Fibroblast of skin of left quadriceps (primary cell): Measurements from ENCODE around the gene FRMD4B.

ENCODE experiments used
- DNase-seq, 2 experiments: peaks; one replicate each; pipeline ENCODE4 v3.0.0-alpha.2; 2013; ENCODE audit warnings: low read depth in 2 of 2

FRMD4B gene

GRCh38 chr3:69126999-69127398, 258.9 kb downstream of the FRMD4B start:
- no peak for DNase-seq

GRCh38 chr3:69126216-69126615, 259.7 kb downstream of the FRMD4B start:
- DNase-seq: no peak

DNA sequence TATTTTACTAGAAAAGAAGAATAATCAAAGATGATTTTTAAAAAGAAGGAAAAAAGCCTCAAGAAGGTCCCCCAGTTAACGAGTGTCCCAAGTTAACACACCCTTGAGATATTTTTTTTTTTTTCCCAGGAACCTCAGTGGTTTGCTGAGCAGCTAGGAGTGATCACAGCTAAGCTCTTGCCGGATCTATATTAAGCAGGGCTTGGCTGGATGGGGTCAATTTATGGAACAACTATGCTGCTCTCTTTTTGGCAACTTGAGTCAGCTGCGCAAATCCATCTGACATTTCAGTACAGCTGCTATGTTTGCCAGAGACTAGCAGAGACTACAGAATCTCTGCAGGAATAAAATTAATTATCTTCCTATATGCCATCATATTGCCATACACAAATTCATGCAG, 263.5 kb downstream of the FRMD4B start, which contains the start of gene LMOD3:
Gene LMOD3, minus strand, starts transcription at position 193 of the 400 bp plus-strand sequence. CDS start 209 bp downstream, outside the sequence.
- DNase-seq: no peak

DNA sequence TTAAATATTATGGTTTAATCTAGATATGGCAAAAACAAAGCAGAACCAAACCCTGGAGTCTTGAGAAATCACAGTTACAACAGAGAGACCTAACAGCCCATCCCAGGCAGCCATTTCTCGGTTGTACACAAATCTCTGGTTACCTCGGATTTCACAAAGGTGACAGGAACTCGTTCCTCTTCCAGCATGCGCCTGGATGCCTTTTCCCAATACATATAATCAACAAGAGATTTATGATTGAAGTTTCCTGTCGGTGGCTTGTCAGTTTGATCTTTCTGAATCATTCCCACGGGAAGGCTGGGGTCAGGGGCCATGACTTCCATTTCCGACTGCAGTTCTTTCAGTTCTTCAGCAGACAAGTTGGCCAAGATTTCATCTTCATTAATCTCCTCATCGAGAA, 263.9 kb downstream of the FRMD4B start:
- DNase-seq: no peak

DNA sequence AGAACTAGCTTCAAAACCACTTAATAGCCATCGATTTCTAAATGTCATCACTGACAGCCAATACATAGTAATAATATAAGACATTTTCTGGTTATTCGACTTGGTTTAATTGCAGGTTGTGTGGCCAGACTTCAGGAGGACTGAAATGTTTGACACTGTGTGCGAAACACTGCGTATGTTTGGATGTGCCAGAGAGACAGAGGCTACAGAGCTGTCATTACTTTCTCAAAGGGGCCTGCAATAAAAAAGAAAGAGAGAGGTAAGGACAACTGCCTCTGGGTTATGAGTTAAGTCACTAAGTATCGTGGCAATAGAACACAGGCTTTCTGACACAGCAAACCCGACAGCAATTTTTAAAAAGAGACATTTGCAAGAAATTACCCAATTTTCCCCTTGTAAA, 264.4 kb downstream of the FRMD4B start:
- DNase-seq: no peak

DNA sequence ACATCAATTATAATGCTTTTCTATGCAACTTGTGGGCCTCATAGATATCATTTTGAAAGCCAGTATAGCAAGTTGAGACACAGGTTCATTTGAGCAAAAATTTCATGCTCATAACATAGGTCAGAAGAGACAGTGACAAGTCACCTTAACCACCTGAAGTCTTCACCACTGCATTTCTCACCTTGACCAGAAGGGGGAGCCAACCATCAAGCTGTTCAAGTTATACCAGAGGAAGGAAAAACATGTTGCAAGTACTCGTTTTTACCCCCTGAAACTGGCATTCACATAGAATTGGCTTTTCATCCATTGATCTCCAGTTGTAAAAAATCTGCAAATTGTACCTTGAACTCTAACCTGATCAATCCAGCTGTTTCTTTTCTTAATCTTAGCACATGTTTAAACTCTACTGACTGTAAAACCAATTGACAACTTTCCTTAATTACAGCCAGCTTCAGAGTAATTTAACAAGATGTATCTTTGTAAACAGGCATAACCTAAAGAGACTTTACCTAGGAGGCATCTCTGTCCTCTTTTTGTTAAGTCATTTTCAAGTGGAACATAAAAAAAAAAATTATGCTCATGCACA, 264.9 kb downstream of the FRMD4B start:
- peak in 1 of 2 experiments; percentile 32 for DNase-seq
